NCI-H146 treated with DMSO at 0.1 percent for 48 hours (cell line): ENCODE measurements around the gene ADAMTS2.
"Not testable (repeated sequence)": the region's sequence is repeated elsewhere in the genome, so short reads cannot be mapped to it uniquely, and the experiment has no call there.

Experiments
- DNase-seq: peaks from one replicate; lab custom pipeline; 2025; ENCODE audit not compliant: unreplicated experiment; lab: John Stamatoyannopoulos, UW

The ADAMTS2 gene

DNA sequence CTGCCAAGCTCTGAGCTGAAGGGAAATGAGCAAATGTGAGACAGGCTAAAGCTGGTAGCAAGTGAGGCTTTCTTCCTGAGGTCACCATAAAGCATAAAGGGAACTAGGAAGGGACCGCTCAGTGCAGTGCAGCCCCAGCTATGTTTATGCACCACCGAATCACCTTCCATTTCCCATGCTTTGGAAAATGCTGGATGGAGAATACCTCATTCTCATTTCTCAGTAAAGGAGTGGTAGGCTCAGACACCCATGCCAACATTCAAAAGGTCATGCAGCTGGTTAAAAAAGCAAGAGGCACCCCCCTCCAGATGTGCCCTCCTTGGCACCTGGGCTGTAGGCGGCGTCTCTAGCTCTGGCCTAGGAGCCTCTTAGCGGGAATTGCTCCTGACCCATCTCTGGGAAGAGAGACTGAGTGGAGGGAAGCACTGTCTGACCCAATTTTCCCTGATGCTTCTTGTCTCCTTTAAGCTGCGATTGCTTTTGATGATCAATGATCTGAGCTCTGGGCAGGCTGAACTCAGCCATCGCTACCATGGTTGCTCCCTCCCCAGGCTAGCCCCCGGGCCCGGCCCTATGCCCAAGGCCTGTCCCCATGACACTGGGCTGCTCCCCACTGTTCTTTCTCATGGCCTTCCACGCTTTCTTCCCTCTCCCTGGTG, 226.4 kb downstream of the ADAMTS2 start:
- DNase-seq = no peak

DNA sequence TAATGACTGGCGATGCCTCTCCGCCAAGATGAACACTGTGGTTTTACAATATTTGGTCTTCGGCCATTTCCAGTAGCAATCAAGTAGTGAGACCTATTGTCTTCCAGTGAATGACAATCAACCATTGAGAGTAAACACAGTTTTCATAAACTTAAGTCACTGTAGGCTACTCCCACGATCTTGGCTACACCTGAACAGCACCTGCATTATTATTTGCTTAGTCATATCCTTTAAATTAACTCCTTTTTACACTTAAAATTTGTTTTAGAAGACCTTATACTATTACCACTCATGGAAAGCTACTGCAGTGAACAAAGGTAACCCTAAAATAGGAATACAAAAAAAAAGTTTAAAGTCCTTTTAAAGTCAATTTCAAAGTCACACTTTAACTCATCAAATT, 226.9 kb downstream of the ADAMTS2 start:
- no peak for DNase-seq

DNA sequence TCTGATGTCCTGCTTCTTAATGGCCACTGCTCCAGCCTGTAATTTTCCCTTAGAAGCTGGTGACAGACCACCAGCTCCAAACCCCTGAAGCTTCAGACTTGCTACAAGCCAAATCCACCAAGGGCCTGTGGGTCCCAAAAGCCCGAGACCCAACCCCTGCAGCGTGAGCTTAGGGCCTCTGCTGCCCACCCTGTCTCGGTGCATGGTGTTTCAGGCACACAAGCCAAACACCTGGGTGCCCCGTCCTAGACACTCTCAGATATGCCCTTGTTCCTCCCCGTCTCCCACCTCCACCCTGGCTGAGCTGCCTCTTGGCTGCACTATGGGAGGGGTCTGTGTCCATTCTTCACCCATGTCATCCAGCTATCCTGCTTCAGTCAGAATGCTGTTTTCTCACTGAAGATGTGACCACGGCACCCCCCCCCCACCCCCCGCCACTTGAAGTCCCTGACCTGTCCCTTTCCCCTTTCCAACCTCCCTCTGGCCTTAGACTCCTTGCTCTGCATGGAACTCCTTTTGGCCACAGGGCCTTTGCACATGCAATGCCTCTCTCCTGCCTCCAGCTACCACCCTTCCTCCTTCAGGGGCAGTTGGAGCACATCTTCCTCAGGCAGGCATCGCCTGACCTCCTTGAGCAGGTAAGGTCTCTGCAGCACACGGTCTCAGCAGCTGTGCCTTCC, 229.3 kb downstream of the ADAMTS2 start:
- DNase-seq = no peak

DNA sequence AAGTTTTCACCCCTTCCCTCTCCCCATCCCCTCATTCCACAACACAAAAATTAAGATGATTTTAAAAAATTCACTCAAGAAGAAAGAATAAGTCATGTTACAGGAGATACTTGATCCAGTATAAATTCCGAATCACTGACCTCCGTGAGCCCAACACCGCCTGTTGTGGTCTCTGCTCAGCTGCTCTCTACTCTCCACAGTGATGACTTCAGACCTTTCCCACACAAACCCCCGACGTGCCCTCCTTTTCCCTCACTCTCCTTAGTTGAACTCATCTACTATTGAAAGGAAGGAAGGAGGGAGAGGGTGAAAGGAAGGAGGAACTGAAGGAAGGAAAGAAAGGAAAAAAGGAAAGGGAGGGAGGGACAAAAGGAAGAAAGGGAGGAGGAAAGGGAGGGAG, 230.0 kb downstream of the ADAMTS2 start:
- DNase-seq = no peak

DNA sequence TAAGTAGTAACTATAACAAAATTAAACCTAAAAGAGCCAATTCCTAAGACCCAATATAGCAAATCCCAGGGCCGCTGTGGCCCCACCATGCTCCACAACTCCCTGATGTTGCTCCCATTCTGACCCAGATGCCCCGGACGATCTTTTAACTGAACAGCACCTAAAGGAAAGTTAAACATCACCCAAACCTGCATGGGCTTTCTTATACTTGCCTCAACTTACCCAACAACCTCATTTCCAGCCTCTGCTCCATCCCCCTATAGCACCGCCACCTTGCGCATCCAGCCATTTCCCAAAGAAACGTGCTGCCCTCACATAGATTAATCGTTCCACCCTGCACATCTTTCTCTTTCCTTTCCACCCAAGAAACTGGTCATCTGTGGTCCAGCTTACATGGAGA, 230.5 kb downstream of the ADAMTS2 start:
- DNase-seq = no peak

DNA sequence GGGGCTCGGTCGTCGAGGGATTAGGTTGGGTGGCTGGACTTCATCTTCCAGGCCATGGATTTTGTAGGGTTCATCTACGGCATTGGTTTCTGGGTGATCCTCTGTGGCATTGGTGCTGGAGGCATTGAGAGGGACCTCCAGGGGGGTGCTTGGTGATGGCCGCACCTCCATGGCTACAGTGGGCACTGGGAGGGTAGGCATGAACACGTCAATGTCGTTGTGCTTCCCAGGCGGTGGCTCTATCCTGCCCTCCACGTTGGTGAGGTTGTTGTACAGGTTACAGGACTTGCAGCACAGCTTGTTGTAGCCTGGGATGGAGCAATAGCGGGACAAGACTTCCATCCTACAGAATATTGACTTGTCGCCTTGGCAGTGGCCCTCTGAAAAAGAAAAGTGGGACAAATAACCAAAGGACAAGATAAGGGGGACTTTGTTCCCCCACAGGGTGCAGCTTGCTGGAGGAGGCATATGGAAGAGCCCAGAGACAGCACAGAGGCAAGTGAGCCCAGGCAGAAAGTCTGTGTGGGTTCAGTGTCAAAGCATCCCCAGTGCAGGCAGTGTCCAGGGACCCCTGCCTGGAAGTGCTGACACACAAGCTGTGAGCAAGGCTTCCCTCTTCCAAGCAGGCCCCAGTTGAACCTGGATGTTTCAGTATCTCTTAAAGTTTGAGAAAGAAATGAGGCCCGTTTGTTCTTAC, 231.2 kb downstream of the ADAMTS2 start:
- no peak for DNase-seq

DNA sequence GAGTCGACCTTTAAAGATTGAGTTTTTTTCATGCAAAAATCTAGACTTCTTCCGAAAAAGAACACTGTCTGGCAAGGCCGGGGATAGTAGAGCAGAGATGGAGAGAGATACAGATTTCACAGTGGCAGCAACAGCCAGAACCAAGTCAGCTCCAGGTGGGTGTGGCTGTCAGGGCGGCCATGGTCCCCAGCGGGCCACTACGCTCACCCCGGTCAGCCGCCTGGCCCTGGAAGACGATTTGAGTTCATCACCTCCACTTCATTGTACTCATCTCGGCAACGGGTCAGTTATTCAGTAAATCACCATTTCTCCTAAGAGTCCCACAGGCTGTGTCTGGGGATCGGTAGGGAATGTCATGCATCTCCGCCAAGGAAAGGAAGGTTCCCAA, 232.1 kb downstream of the ADAMTS2 start:
- no peak for DNase-seq

DNA sequence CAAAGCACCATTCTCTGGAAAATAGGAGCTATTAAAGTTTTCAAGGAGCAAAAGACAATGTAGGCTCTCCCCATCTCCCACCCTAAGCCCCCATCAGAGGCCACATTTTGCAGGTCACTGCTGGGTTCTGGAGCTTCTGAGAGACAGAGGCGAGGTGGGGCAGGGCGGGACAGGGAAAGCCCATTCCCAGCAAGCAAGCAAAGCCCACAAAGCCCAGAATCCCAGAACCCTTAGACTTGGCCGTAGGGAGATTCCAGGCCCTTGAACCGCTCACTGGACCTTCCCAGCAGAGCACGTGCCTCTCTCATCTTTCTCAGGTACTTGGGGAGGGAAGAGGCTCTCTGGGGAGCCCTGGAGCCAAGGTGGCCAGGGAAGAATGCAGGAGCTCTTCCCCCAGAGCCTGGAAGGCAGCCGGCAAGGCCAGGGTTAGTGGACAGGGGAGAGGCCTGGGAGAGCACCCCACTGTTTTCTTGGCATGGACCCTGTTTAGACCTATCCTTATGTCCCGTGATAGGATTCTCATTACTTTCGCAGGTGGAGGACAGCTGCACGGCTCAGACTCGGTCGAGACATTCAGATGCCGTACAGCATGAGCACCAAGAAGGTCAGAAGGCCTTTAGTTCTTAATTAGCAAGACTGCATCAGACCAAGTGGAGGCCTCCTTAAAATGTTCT, 232.7 kb downstream of the ADAMTS2 start:
- DNase-seq = no peak

DNA sequence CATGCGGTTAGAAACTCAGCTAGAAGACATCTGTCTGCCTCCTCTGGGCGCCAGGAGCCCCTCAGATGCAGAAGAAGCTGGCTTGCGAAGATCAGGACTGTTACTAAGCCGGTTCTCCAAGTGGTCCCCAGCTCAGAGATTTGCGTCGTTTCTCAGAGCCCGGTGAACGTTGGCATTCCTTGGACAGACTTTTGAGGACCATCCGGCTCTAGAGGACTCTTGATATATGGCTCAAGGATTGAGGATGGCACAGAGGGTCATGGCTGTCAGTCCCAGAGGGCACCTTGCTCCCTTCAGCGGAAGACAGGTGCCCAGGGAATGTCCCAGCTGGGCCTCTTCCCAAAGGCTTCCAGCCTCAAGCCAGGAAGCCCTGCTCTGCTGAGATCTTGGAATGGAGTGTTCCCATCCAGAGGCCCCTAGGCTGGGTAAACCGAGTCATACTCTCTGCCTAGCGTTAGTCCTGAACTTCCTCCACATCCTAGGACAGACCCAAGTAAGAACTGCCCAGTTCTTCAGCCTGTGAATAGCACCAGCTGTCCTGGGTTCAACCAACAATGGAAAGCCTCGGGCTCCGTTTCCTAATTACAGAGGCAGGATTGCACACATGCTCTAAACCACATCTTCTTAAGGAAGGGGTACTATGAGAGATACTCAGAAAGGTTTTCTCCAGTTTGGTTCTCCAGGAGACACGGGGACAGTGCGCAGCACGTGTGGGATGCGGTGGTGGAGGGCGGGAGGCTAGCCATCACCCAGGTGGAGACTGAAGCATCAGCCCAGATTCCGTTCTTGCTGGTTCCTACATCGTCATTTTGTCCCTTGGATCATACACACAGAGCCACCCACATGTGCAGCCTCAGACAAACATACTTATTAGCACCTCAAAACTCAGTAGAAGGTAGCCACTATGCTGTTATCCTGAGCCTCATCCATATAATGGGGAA, 233.7 kb downstream of the ADAMTS2 start:
- no peak for DNase-seq

DNA sequence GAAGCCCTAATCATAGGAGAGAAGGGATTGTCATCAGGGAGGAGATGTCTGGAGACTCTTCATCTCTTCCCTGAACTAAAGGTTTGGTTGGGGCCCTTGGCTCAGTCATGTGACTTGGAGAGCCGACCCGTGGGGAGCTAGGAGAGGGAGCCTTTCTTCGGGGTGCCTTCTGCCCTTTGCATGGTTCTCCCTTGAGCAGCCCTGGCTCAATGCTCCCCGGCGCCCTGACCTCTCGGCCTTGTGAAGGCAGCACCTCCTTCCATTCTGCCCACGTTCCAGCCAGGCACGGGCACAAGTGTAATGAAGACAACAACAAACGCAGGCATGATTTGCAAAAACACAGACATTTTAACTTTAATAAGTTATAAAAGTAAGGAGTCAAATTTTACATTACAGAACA, 234.7 kb downstream of the ADAMTS2 start:
- DNase-seq = no peak

DNA sequence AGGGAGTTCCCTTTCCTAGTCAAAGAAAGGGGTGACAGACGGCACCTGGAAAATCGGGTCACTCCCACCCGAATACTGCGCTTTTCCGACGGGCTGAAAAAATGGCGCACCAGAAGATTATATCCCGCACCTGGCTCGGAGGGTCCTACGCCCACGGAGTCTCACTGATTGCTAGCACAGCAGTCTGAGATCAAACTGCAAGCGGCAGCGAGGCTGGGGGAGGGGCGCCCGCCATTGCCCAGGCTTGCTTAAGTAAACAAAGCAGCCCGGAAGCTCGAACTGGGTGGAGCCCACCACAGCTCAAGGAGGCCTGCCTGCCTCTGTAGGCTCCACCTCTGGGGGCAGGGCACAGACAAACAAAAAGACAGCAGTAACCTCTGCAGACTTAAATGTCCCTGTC, 244.0 kb downstream of the ADAMTS2 start:
- not testable (repeated sequence) for DNase-seq

DNA sequence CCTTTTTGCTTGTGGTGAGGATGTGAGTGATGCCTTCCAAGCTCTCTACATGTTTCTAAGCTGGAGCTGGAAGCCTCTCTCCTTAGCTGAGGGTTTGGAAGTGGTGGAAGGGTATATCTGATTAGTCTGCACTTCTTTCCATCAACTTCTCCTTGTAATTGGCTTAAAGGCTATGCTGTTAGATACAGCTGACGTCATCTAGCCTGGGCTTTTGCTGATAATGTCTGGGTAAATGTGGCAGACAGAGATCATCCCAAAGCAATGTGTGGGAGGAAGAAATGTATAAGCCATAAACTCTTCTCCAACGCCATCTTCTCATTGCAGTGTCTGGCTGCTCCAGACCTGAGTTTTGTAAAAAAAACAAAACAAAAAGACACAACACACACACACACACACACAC, 255.8 kb downstream of the ADAMTS2 start:
- DNase-seq = no peak

DNA sequence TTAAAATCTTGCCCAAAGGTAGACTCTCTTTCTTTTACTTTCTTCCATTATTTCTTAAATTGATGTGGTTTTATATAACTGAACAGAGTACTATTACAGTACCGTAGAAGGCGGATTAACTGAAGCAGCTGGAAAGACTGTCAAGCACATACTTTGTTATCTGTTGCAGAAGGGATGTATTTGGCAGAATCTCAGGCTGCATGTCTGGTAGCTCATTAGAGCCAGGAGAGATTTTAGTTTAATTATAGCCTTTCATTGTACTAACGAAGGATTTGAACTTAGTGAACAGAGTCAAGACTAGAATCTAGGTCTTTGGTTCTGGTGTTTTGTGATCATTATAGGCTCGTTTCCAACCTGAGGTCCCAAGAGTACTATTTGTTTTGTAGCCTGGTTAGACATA, 264.5 kb downstream of the ADAMTS2 start:
- DNase-seq = no peak

DNA sequence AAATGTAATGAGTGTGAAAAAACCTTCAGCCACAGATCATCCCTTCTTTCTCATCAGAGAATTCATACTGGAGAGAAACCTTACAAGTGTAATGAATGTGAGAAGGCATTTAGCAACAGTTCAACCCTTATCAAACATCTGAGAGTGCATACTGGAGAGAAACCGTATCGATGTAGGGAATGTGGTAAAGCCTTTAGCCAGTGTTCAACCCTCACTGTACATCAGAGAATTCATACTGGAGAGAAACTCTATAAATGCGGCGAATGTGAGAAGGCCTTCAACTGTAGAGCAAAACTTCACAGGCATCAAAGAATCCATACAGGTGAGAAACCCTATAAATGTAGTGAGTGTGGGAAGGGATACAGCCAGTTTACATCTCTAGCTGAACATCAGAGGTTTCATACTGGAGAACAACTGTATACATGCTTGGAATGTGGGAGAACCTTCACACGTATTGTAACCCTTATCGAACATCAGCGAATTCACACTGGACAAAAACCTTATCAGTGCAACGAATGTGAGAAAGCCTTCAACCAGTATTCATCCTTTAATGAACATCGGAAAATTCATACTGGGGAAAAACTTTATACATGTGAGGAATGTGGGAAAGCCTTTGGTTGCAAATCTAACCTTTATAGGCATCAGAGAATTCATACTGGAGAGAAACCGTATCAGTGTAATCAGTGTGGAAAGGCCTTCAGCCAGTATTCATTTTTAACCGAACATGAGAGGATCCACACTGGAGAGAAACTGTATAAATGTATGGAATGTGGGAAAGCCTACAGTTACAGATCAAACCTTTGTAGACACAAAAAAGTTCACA, 265.9 kb downstream of the ADAMTS2 start:
- no peak for DNase-seq

DNA sequence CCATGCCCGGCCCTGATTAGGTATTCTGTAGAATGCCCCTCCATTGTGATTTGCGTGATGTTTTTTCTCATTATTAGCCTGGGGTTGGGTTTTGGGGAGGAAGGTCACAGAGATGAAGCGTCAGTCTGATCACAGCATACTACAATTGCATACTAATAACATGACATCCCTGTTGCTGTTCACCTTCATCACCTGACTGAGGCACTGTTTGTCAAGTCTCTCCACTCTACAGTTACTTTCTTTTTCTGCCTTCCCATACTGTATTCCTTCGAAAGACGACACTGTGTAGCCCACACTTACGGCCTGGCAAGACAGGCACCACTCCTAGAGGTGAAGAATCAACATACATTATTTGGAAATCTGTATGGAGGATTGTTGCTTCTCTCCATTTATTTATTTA, 279.6 kb downstream of the ADAMTS2 start:
- DNase-seq = no peak

DNA sequence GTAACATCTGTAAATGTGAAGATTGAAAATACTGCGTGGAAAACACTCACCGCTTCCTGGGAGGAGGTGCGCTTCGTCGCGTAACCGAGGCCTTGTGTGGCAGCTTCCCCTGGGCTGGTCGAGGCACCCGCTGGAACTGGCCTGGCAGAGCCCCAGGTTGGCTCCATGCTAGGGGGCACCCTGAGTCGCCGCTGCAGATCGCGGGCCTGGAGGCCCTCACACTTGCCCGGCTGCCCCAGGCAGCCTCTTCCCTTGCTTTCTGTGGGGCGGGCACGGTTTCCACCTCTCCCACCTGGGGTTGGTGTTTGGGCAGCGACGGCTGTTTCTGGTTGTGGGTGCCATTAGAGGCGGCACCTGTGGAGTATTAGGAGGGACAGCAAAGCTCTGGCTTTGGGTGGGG, 284.2 kb downstream of the ADAMTS2 start:
- DNase-seq = no peak
